ENCODE measurements around the gene SH3BP2.
A peak's percentile ranks its signal among the peaks of the same experiment; 100 is the strongest.

Gene SH3BP2

GRCh38 chr4:2818351-2818939 is 25.6 kb downstream of the SH3BP2 start:
- ATAC-seq (ENCODE audit: low read depth) = peak; percentile 17; the same call in 2 of the 3 replicates
- no peak for TF ChIP-seq CTCF (IDR thresholded peaks at IDR 0.05; ENCODE audit: poor library complexity, severe bottlenecking)
- Histone ChIP-seq H3K9me3 (ENCODE audit: severe bottlenecking) (no peaks in the 10 kb centered on the region), H3K36me3 (ENCODE audit: low read depth) (peaks cover 29% of the 10 kb centered on the region), H3K4me3 (ENCODE audit: severe bottlenecking) (peak overlapping the region; percentile 56), H3K4me1 (ENCODE audit: insufficient read depth, poor library complexity, severe bottlenecking) (no peaks in the 10 kb centered on the region), H3K27ac (ENCODE audit: poor library complexity, severe bottlenecking) (peak overlapping the region; percentile 30), H3K27me3 (ENCODE audit: insufficient read depth, poor library complexity, severe bottlenecking) (no peaks in the 10 kb centered on the region)
- DNase-seq (ENCODE audit: low spot score) = no peak

- H3K36me3 ChIP-seq (ENCODE audit: low read depth) = peaks cover 39% of the 10 kb centered on the region
- no peaks in the 10 kb centered on the region for H3K9me3 ChIP-seq (ENCODE audit: severe bottlenecking)
- DNase-seq (ENCODE audit: low spot score) = no peak
- no peaks in the 10 kb centered on the region for H3K27me3 ChIP-seq (ENCODE audit: insufficient read depth, poor library complexity, severe bottlenecking)
- H3K4me1 ChIP-seq (ENCODE audit: insufficient read depth, poor library complexity, severe bottlenecking) = no peaks in the 10 kb centered on the region
- H3K27ac ChIP-seq (ENCODE audit: poor library complexity, severe bottlenecking) = no peak overlapping the region
- TF ChIP-seq CTCF (IDR thresholded peaks at IDR 0.05; ENCODE audit: poor library complexity, severe bottlenecking) = no peak
- no peak overlapping the region for H3K4me3 ChIP-seq (ENCODE audit: severe bottlenecking)
- no peak for ATAC-seq (ENCODE audit: low read depth)
Measured at GRCh38 chr4:2819244-2820215, 26.6 kb downstream of the SH3BP2 start.

DNA sequence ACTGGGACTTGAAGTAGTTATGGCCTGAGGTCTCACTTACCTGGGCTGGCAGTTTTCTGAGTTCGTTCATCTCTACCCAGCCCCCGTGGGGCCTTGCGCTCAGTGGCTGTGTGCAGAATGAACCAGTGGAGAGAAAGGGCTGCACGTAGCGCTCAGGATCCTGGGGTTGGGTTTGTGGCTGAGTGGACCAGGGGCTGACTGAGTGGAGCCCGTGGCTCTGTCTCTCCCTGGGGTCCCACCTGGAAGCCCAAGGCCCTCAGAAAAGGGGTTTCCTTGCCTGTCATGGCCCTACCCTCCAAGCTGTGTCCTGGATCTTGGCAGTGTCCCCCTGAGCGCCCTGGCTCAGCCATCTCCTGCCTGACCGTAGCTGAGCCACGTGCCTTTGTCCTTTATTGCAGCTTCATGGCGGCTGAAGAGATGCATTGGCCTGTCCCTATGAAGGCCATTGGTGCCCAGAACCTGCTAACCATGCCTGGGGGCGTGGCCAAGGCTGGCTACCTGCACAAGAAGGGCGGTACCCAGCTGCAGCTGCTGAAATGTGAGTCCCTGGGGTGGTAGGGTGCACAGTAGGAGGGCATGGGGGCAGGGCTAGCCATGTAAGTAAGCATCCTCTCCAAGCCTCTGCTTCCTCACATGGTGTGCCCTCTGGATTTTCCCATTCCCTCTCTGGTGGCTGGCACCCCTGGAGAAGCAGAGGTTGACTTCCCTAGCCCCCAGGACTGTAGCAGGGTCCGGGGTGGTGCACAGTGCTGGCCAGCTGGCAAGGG is 27.5 kb downstream of the SH3BP2 start:
- no peak for TF ChIP-seq CTCF (IDR thresholded peaks at IDR 0.05; ENCODE audit: poor library complexity, severe bottlenecking)
- no peaks in the 10 kb centered on the region for H3K27me3 ChIP-seq (ENCODE audit: insufficient read depth, poor library complexity, severe bottlenecking)
- no peaks in the 10 kb centered on the region for H3K9me3 ChIP-seq (ENCODE audit: severe bottlenecking)
- H3K4me3 ChIP-seq (ENCODE audit: severe bottlenecking) = no peak overlapping the region
- ATAC-seq (ENCODE audit: low read depth) (no peak), DNase-seq (ENCODE audit: low spot score) (no peak)
- peaks cover 45% of the 10 kb centered on the region for H3K36me3 ChIP-seq (ENCODE audit: low read depth)
- H3K27ac ChIP-seq (ENCODE audit: poor library complexity, severe bottlenecking) = no peak overlapping the region
- no peaks in the 10 kb centered on the region for H3K4me1 ChIP-seq (ENCODE audit: insufficient read depth, poor library complexity, severe bottlenecking)

DNA sequence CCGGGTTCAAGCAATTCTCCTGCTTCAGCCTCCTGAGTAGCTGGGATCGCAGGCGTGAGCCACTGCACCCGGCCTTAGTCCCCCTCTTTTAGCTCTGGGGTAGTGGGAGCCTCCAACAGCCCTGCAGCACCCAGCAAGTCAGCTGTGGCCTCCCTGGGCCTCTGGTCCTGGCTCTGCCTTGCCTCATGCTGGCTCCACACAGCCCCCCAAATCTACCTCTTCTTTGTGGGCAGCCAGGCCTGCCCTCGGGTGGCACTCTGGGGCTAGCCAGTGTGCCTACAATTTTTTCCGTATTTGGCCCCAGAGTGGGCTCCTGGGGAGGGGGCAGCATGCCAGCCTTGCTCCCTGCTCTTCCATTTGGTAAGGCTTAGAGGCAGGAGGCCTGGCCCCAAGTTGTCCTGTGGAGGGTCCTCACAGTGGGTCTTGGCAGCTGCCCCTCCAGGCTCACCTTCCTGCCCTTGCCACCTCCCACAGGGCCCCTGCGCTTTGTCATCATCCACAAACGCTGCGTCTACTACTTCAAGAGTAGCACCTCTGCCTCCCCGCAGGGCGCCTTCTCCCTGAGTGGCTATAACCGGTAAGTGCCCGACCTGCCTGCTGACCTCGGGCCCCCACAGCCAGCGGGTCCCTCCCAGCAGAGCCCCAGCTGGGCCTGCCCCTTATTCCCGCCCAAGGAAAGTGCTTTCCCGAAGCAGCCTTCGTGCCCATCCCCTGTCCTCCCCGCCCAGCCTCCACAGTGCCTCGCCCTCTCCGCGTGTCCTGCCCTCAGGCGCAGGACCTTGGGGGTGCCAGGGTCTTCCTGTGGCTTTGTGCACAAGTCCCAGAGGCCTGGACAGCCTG is 29.8 kb downstream of the SH3BP2 start:
- no peaks in the 10 kb centered on the region for H3K4me1 ChIP-seq (ENCODE audit: insufficient read depth, poor library complexity, severe bottlenecking)
- no peak overlapping the region for H3K4me3 ChIP-seq (ENCODE audit: severe bottlenecking)
- TF ChIP-seq CTCF (IDR thresholded peaks at IDR 0.05; ENCODE audit: poor library complexity, severe bottlenecking) = no peak
- no peaks in the 10 kb centered on the region for H3K27me3 ChIP-seq (ENCODE audit: insufficient read depth, poor library complexity, severe bottlenecking)
- ATAC-seq (ENCODE audit: low read depth) (no peak), DNase-seq (ENCODE audit: low spot score) (peak; percentile 61)
- no peaks in the 10 kb centered on the region for H3K9me3 ChIP-seq (ENCODE audit: severe bottlenecking)
- no peak overlapping the region for H3K27ac ChIP-seq (ENCODE audit: poor library complexity, severe bottlenecking)
- H3K36me3 ChIP-seq (ENCODE audit: low read depth) = peaks cover 53% of the 10 kb centered on the region
